H1 (cell line): Measurements from ENCODE around the gene ZNF212. TPM values are rescaled to one million over a fixed set of nuclear protein-coding genes. Genes with fewer than 3 reads are reported as not detected.

ENCODE experiments used
- CTCF ChIA-PET: fragments of 300-600 bp; sonication (Branson Sonifier 250); formaldehyde crosslinking; loops from one replicate; lab custom pipeline; 2021; ENCODE audit not compliant: partially characterized antibody; lab: Charles Lee
- POLR2A ChIA-PET: fragments of 300-600 bp; sonication (Branson Sonifier 250); formaldehyde crosslinking; loops from one replicate; lab custom pipeline; 2021; ENCODE audit warnings: inconsistent platforms; ENCODE audit not compliant: partially characterized antibody; lab: Charles Lee
- DNase-seq, 2 experiments: peaks; one replicate each; pipeline versions ENCODE4 v3.0.0 to v3.0.0-alpha.2; 2010 to 2022; ENCODE audit warnings: low spot score in 2 of 2, low read depth in 1 of 2, mixed read lengths in 1 of 2
- FAIRE-seq: peaks from 2 replicates; lab custom pipeline; 2011; peaks lifted over from hg19 to GRCh38; lab: Jason Lieb, UNC
- H2AFZ ChIP-seq: 2 replicates; pipeline ENCODE4 v1.8.1; 2012; ENCODE audit warnings: low read length, inconsistent platforms
- H2AK5ac ChIP-seq: 2 replicates; pipeline ENCODE4 v1.6.1; 2013; ENCODE audit warnings: low read depth, low read length
- H2BK120ac ChIP-seq: replicated peaks from 2 replicates; pipeline ENCODE3; 2013; ENCODE audit warnings: low read depth, low read length, inconsistent platforms
- H2BK12ac ChIP-seq: 2 replicates; pipeline ENCODE4 v1.6.1; 2013; ENCODE audit warnings: low read depth, low read length
- H2BK15ac ChIP-seq: 2 replicates; pipeline ENCODE4 v1.6.1; 2013; ENCODE audit warnings: low read length
- H2BK20ac ChIP-seq: 2 replicates; pipeline ENCODE4 v1.6.1; 2013; ENCODE audit warnings: low read length
- H2BK5ac ChIP-seq: 2 replicates; pipeline ENCODE4 v1.6.1; 2013; ENCODE audit warnings: low read depth, low read length
- H3K14ac ChIP-seq: 2 replicates; pipeline ENCODE4 v1.6.1; 2013; ENCODE audit warnings: inconsistent platforms; ENCODE audit not compliant: insufficient read length
- H3K18ac ChIP-seq: 2 replicates; pipeline ENCODE4 v1.6.1; 2013; ENCODE audit warnings: low read length; ENCODE audit errors: extremely low read depth
- H3K23ac ChIP-seq: 2 replicates; pipeline ENCODE4 v1.6.1; 2013; ENCODE audit warnings: inconsistent platforms; ENCODE audit not compliant: insufficient read length
- H3K23me2 ChIP-seq: 2 replicates; pipeline ENCODE4 v1.6.1; 2013; ENCODE audit warnings: low read depth, low read length
- H3K27ac ChIP-seq: 2 replicates; pipeline ENCODE4 v1.6.1; 2011; ENCODE audit warnings: low read depth, low read length, inconsistent platforms
- H3K27me3 ChIP-seq, 4 experiments: replicated peaks in 1 of 4; 1 replicate in 1 of 4; 2 replicates in 3 of 4; pipeline versions ENCODE4 v1.6.1 to v1.8.1; 2011 to 2013; ENCODE audit warnings: low read length in 3 of 4, mild to moderate bottlenecking in 3 of 4, inconsistent platforms in 2 of 4, mixed read lengths in 2 of 4, moderate library complexity in 1 of 4; ENCODE audit not compliant: control insufficient read depth in 3 of 4, insufficient read depth in 3 of 4; ENCODE audit errors: extremely low read depth in 1 of 4
- H3K36me3 ChIP-seq, 4 experiments: 2 replicates each; pipeline versions ENCODE4 v1.6.1 to v1.8.1; 2011 to 2013; ENCODE audit warnings: mild to moderate bottlenecking in 4 of 4, low read length in 3 of 4, moderate library complexity in 2 of 4, control low read depth in 1 of 4, inconsistent platforms in 1 of 4; ENCODE audit not compliant: insufficient read depth in 4 of 4, control insufficient read depth in 2 of 4
- H3K4ac ChIP-seq: replicated peaks from 2 replicates; pipeline ENCODE3; 2013; ENCODE audit warnings: low read length, low read depth, mixed read lengths, inconsistent platforms; ENCODE audit not compliant: insufficient read length
- H3K4me1 ChIP-seq, 4 experiments: replicated peaks in 1 of 4; 1 replicate in 1 of 4; 2 replicates in 3 of 4; pipeline versions ENCODE4 v1.6.1 to v1.8.1; 2011 to 2013; ENCODE audit warnings: low read length in 3 of 4, inconsistent platforms in 2 of 4, mixed read lengths in 1 of 4; ENCODE audit not compliant: insufficient read depth in 4 of 4, control insufficient read depth in 3 of 4
- H3K4me2 ChIP-seq, 2 experiments: 2 replicates each; pipeline versions ENCODE4 v1.6.1 to v1.8.1; 2011 to 2013; ENCODE audit warnings: low read depth in 2 of 2, low read length in 2 of 2, control low read depth in 1 of 2, inconsistent platforms in 1 of 2, mild to moderate bottlenecking in 1 of 2; ENCODE audit not compliant: insufficient read depth in 1 of 2
- H3K4me3 ChIP-seq, 4 experiments: fragments of 200-600, 300-600 bp in 1 of 4; sonication (generic), shearing (Covaris generic), sonication (Bioruptor Twin) in 1 of 4; 2 replicates each; pipeline versions ENCODE4 v1.5.1 to v1.8.1; 2011 to 2016; ENCODE audit warnings: low read length in 4 of 4, low read depth in 3 of 4, control low read depth in 2 of 4, inconsistent platforms in 2 of 4, mild to moderate bottlenecking in 2 of 4, mixed read lengths in 1 of 4, moderate library complexity in 1 of 4; ENCODE audit not compliant: insufficient read depth in 2 of 4; ENCODE audit errors: extremely low read depth in 1 of 4
- H3K56ac ChIP-seq: replicated peaks from 2 replicates; pipeline ENCODE3; 2013; ENCODE audit warnings: low read depth, mild to moderate bottlenecking, mixed read lengths, low read length, inconsistent platforms; ENCODE audit not compliant: insufficient read length
- H3K79me1 ChIP-seq: 2 replicates; pipeline ENCODE4 v1.6.1; 2013; ENCODE audit warnings: low read depth, low read length, control low read depth
- H3K79me2 ChIP-seq, 2 experiments: 2 replicates each; pipeline versions ENCODE4 v1.6.1 to v1.8.1; 2012 to 2013; ENCODE audit warnings: low read length in 2 of 2, mild to moderate bottlenecking in 2 of 2, inconsistent platforms in 1 of 2; ENCODE audit not compliant: insufficient read depth in 2 of 2, control insufficient read depth in 1 of 2
- H3K9ac ChIP-seq, 4 experiments: replicated peaks in 1 of 4; 1 replicate in 1 of 4; 2 replicates in 3 of 4; pipeline versions ENCODE4 v1.6.1 to v1.8.1; 2011 to 2013; ENCODE audit warnings: low read depth in 3 of 4, low read length in 3 of 4, control low read depth in 2 of 4, mild to moderate bottlenecking in 2 of 4, moderate library complexity in 2 of 4, inconsistent platforms in 1 of 4; ENCODE audit errors: extremely low read depth in 1 of 4
- H3K9me3 ChIP-seq, 2 experiments: 2 replicates each; pipeline versions ENCODE4 v1.6.1 to v1.8.1; 2012 to 2013; ENCODE audit warnings: mild to moderate bottlenecking in 2 of 2, moderate library complexity in 2 of 2, control low read depth in 1 of 2, inconsistent platforms in 1 of 2, low read depth in 1 of 2, low read length in 1 of 2, mixed read lengths in 1 of 2; ENCODE audit not compliant: insufficient read depth in 2 of 2
- H4K20me1 ChIP-seq, 2 experiments: replicated peaks in 1 of 2; 2 replicates each; pipeline versions ENCODE3 to v1.8.1; 2011 to 2013; ENCODE audit warnings: inconsistent platforms in 2 of 2, low read length in 2 of 2, mild to moderate bottlenecking in 1 of 2; ENCODE audit not compliant: insufficient read depth in 2 of 2, control insufficient read depth in 1 of 2
- H4K5ac ChIP-seq: 2 replicates; pipeline ENCODE4 v1.6.1; 2013; ENCODE audit warnings: low read length, low read depth, mixed read lengths, inconsistent platforms; ENCODE audit not compliant: insufficient read length
- H4K8ac ChIP-seq: 2 replicates; pipeline ENCODE4 v1.8.0; 2013; ENCODE audit warnings: mild to moderate bottlenecking, moderate library complexity, low read length, inconsistent platforms; ENCODE audit not compliant: insufficient read depth; ENCODE audit errors: extremely low read depth
- H4K91ac ChIP-seq: replicated peaks from 2 replicates; pipeline ENCODE3; 2013; ENCODE audit warnings: low read length, mixed read lengths, inconsistent platforms; ENCODE audit not compliant: insufficient read length
- BACH1 ChIP-seq: IDR thresholded peaks from 2 replicates; pipeline ENCODE4 v1.6.1; 2012; ENCODE audit warnings: low read length, improper control_type of control experiment
- CREB1 ChIP-seq: IDR thresholded peaks from 2 replicates; pipeline ENCODE4 v1.6.1; 2012; ENCODE audit warnings: inconsistent platforms
- EP300 ChIP-seq, 2 experiments: IDR thresholded peaks; 1 replicate in 1 of 2; 2 replicates in 1 of 2; pipeline ENCODE4 v1.6.1; 2011 to 2012; ENCODE audit warnings: low read depth in 2 of 2, low read length in 2 of 2, mild to moderate bottlenecking in 2 of 2, borderline replicate concordance in 1 of 2, inconsistent platforms in 1 of 2, moderate library complexity in 1 of 2
- GABPA ChIP-seq: IDR thresholded peaks from 2 replicates; pipeline ENCODE4 v1.6.1; 2011; ENCODE audit warnings: mild to moderate bottlenecking, low read length, moderate library complexity, borderline replicate concordance; ENCODE audit not compliant: insufficient read depth
- GTF2F1 ChIP-seq: IDR thresholded peaks from 2 replicates; pipeline ENCODE4 v1.6.1; 2012; ENCODE audit warnings: low read depth, low read length, improper control_type of control experiment, borderline replicate concordance
- KDM1A ChIP-seq: fragments of 200-600, 300-600 bp; sonication (generic); IDR thresholded peaks from 2 replicates; pipeline ENCODE4 v1.7.1; 2016; ENCODE audit warnings: mild to moderate bottlenecking, low read length, borderline replicate concordance
- KDM4A ChIP-seq: IDR thresholded peaks from one replicate; pipeline ENCODE4 v1.7.1; 2012; ENCODE audit warnings: low read depth, mild to moderate bottlenecking, moderate library complexity, low read length, inconsistent platforms; ENCODE audit not compliant: severe bottlenecking
- NANOG ChIP-seq: IDR thresholded peaks from 2 replicates; pipeline ENCODE4 v1.6.1; 2011; ENCODE audit warnings: low read length, low read depth, mild to moderate bottlenecking, inconsistent platforms; ENCODE audit not compliant: insufficient read depth, poor library complexity, severe bottlenecking
- POU5F1 ChIP-seq: IDR thresholded peaks from 2 replicates; pipeline ENCODE4 v1.6.1; 2011; ENCODE audit warnings: low read depth, mild to moderate bottlenecking, low read length, moderate library complexity
- RBBP5 ChIP-seq: IDR thresholded peaks from 2 replicates; pipeline ENCODE4 v1.7.1; 2012; ENCODE audit warnings: low read depth, mild to moderate bottlenecking, inconsistent platforms, low read length, moderate library complexity, borderline replicate concordance
- SP4 ChIP-seq: IDR thresholded peaks from 2 replicates; pipeline ENCODE4 v1.6.1; 2012; ENCODE audit warnings: low read length, inconsistent platforms
- SUZ12 ChIP-seq: fragments of 200-600 bp; sonication (generic); IDR thresholded peaks from 2 replicates; pipeline ENCODE4 v1.6.1; 2012; ENCODE audit warnings: mild to moderate bottlenecking, inconsistent platforms, low read length, moderate library complexity, mixed read lengths
- TEAD4 ChIP-seq: IDR thresholded peaks from 2 replicates; pipeline ENCODE4 v1.6.1; 2012; ENCODE audit warnings: low read depth, low read length, inconsistent platforms, mixed read lengths
- WGBS, 2 experiments: shearing (Covaris generic) in 1 of 2; methylation state at CpG; one replicate each; pipeline versions ENCODE4 v1.1.6 to v1.1.7; 2013 to 2015; ENCODE audit warnings: low lambda C conversion rate in 2 of 2, mixed read lengths in 2 of 2, inconsistent platforms in 1 of 2, low coverage in 1 of 2, missing lambda C conversion rate in 1 of 2; ENCODE audit not compliant: insufficient replicate concordance in 2 of 2, insufficient coverage in 1 of 2, insufficient read length in 1 of 2; ENCODE audit errors: extremely low coverage in 1 of 2, missing lambda C conversion rate in 1 of 2; 5-methylcytosine and 5-hydroxymethylcytosine counted together
- polyA plus RNA-seq, 7 experiments: library from polyadenylated mRNA; depleted of rRNA in 3 of 7; stranded (reverse) in 5 of 7; unstranded in 2 of 7; fragments of >200 nt in 5 of 7; fragments of 200-250 nt in 2 of 7; gene quantifications; 1 replicate in 5 of 7; 2 replicates in 1 of 7; 4 replicates in 1 of 7; pipeline versions ENCODE4 v1.2.1 to v1.2.3, GENCODE V29; 2011 to 2013; ENCODE audit warnings: missing spikeins in 2 of 7, mixed read lengths in 2 of 7
- total RNA-seq: library from RNA; stranded (reverse); fragmentation: NEBNext Ultra II Directional; extraction: Animal tissue kit (Norgen Biotek cat#: 25700); gene quantifications from 2 replicates; pipeline ENCODE4 v1.2.1, GENCODE V29; 2021

ZNF212 gene
- total and polyA plus RNA-seq, 2 of the 8 experiments (the other 6 are each of a cell fraction or from before 2014, with no cell fraction given), result 6.7 to 19.3 TPM

DNA sequence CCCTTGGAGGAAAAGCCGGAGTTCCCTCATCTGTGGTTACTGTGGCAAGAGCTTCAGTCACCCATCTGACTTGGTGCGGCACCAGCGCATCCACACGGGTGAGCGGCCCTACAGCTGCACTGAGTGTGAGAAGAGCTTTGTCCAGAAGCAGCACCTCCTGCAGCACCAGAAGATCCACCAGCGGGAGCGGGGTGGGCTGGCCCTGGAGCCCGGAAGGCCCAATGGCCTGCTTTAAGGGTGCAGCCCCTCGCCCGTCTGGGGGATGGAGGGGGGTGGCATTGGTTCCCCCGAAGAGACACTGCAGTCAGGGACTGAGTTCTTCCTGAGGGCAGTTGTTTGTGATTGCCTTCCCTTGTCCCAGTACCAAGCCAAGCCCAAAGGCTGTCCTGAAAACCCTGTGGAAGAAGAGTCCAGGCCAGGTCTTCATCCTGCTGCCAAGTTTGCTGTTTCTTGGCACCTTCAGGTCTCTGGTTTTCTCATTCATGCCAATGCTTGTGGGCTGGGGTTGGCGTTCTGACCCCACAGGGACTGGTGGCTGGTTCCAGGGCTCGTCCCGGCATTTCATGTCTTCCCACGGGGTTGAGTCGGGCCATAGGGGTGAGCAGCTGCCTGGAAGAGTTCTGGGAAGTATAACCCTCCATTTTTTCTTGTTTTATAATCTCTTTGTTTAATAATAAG lies 14.9 kb downstream of the ZNF212 start:
- Histone ChIP-seq H3K4me3 (no peak overlapping the region), H2AFZ (no peak overlapping the region), H2BK5ac (no peak overlapping the region), H3K4ac (no peak overlapping the region), H4K20me1 (peaks cover 0 to 2% of the 10 kb centered on the region in 2 experiments), H3K4me2 (no peak overlapping the region), H4K91ac (no peak overlapping the region), H4K5ac (no peak overlapping the region), H3K79me1 (no peaks in the 10 kb centered on the region; the same call in 1 of the 2 replicates), H3K9ac (no peak overlapping the region), H2BK20ac (no peak overlapping the region), H3K14ac (no peak overlapping the region), H3K23ac (no peak overlapping the region), H3K27ac (no peak overlapping the region), H3K18ac (no peak overlapping the region), H2AK5ac (no peak overlapping the region), H3K9me3 (no peaks in the 10 kb centered on the region), H3K56ac (no peak overlapping the region), H2BK12ac (no peak overlapping the region), H3K36me3 (peaks cover 13 to 56% (median 39%) of the 10 kb centered on the region in 4 experiments), H2BK120ac (no peak overlapping the region), H3K4me1 (no peaks in the 10 kb centered on the region), H3K23me2 (no peaks in the 10 kb centered on the region), H2BK15ac (no peak overlapping the region), H3K79me2 (no peaks in the 10 kb centered on the region), H3K27me3 (no peaks in the 10 kb centered on the region), H4K8ac (no peak overlapping the region)
- POLR2A ChIA-PET, result interaction anchor here (3.2 kb wide), 1 partner anchor 7 kb away, joined by 8 read pairs; the partner anchor contains the start of gene ZNF783
- 93% methylated on average over 16 of the region's 16 CpGs; no CpG with 5 or more reads in 1 of the 2 experiments for WGBS, 2 experiments
- DNase-seq, result no peak
- CTCF ChIA-PET, result interaction anchor here (2.9 kb wide), 1 partner anchor 152 kb away, joined by 13 read pairs; no protein-coding TSS in a partner anchor
- no peak for FAIRE-seq
- TF ChIP-seq BACH1, result no peak
- TF ChIP-seq POU5F1, result no peak
- no peak for TF ChIP-seq CREB1
- no peak for TF ChIP-seq NANOG
- no peak for TF ChIP-seq EP300 (IDR thresholded peaks at IDR 0.05; ENCODE audit: borderline replicate concordance in 1 of 2, low read depth in 2 of 2, low read length in 2 of 2)
- no peak for TF ChIP-seq TEAD4
- TF ChIP-seq SP4, result no peak
- no peak for TF ChIP-seq SUZ12
- TF ChIP-seq RBBP5, result no peak
- no peak for TF ChIP-seq GTF2F1
- no peak for TF ChIP-seq GABPA
- no peak for TF ChIP-seq KDM4A
- no peak for TF ChIP-seq KDM1A
